ENCODE measurements around the gene CD80.
"Not testable (repeated sequence)": the region's sequence is repeated elsewhere in the genome, so short reads cannot be mapped to it uniquely, and the experiment has no call there.

Gene CD80, protein sequence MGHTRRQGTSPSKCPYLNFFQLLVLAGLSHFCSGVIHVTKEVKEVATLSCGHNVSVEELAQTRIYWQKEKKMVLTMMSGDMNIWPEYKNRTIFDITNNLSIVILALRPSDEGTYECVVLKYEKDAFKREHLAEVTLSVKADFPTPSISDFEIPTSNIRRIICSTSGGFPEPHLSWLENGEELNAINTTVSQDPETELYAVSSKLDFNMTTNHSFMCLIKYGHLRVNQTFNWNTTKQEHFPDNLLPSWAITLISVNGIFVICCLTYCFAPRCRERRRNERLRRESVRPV

GRCh38 chr3:119559441-119559963, at the start of gene CD80:
CD80 (minus strand) TSS chr3:119559614; CDS start chr3:119557728, 1,886 bp downstream.
- DNase-seq = peak in 3 of 58 donors; percentile 0 to 10 (median 3)

GRCh38 chr3:119608405-119609000, 49.1 kb upstream of the CD80 start:
- DNase-seq = no peak

DNA sequence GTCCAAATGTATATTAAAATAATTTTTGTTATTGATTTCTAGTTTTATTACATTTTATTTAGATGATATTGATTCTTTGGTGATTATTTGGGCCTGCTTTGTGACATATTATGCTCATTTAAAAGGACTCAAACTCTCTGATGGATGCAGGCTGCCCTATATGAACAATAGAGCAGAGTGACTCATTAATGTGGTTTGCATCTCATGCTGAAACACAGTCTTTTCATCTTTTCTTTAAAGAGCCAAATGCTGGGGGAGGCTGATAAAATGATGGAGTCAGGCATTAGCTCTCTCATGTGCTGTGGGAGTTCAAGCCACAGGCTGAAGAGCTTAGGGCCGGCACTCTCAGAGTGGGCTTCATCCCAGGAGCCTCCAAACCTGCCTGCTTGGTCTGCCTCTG, 45.5 kb upstream of the CD80 start:
- DNase-seq = no peak

GRCh38 chr3:119602676-119603075, 43.3 kb upstream of the CD80 start:
- no peak for DNase-seq

DNA sequence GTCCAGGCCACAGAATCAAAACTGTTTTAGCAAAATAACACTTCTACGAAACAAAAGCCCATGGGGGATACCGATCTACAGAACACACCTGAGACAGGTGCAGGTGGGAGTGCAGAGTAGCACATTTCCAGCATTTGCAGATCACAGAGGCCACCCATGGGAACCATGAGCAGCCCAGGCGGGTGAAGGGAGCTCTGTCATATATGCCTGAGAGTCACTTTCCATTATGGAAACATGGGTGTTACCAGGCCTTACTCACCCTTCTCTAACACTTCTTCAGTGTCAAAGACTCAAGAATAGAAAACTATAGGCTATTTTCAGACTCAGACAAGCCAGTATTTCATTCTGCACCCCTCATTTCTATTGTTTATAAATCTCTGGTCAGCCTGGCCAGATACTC, 41.7 kb upstream of the CD80 start:
- no peak for DNase-seq

DNA sequence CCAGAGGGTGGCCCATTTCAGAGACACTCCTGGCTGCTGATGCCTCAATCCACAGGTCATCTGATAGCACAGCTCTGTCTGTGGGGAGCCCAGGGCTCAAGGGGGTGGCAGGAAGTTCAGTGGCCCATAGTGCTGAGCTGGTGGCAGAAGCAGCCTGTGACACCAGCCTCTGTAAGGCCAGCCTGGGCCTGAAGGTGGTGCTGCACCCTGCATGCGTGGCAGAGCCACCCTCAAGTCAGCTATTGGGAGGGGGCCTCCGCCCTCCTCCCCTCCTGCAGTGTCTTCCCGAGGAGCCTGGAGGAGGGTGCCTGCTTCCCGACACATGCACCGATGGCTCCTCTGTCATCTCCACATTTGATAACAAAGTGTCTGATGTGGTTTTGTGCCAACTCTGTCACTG, 41.3 kb upstream of the CD80 start:
- no peak for DNase-seq

- DNase-seq = no peak
These were observed 40.3 kb upstream of the CD80 start for GRCh38 chr3:119599558-119600174.

GRCh38 chr3:119598410-119599098, 39.1 kb upstream of the CD80 start:
- no peak for DNase-seq

- DNase-seq = no peak
These were observed 38.3 kb upstream of the CD80 start, which contains the start of gene PLA1A for GRCh38 chr3:119597548-119598288. PLA1A (plus strand) TSS chr3:119597885; CDS start chr3:119597914, 29 bp downstream.

DNA sequence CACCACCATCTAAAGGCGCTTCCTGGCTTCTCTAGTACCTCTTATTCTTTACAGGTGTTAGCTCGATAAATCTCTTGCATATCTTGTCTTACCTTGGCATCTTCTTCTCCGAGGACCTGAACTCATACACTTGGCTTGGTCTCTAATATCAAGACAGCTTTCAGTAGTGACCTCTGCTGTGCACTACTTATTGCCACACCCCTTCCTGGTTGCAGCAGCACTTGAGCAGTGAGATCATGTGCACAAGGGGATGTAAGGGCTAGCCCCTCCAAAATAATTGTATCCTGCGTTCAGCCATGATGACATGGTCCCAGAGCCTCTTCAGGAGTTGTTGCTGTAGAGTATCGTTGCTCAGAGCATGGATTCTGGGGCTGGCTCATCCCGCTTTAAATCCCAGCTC, 37.0 kb upstream of the CD80 start:
- no peak for DNase-seq

- DNase-seq = peak in 2 of 58 donors; percentile 7 to 34
These were observed 36.4 kb upstream of the CD80 start for GRCh38 chr3:119595639-119596334.

DNA sequence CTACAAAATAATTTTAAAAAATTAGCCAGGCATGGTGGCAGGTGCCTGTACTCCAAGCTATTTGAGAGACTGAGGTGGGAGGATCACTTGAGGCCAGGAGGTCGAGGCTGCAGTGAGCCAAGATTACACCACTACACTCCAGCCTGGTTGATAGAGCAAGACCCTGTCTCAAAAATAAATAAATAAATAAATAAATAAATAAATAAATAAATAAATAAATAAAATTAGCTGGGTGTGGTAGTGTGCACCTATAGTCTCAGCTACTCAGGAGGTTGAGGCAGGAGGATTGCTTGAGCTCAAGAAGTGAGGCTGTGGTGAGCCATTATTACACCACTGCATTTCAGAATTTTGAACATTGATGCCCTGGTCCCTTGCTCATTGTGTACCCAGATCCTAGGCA, 35.5 kb upstream of the CD80 start:
- DNase-seq = not testable (repeated sequence)

DNA sequence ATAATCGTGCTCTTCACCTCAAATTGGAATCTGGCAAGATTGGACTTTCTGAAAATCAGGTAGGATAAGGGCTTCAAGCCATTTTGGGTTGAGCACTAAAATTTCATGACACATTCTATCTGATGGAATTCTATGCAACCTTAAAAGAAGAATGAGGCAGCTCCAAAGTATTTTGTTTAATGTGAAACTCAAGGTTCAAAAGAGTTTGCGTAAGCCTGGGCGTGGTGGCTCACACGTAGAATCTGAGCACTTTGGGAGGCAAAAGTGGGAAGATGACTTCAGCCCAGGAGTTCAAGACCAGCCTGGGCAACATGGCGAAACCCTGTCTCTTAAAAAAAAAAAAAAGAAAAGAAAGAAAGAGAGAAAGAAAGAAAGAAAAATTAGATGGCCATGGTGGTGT, 34.7 kb upstream of the CD80 start:
- no peak for DNase-seq

DNA sequence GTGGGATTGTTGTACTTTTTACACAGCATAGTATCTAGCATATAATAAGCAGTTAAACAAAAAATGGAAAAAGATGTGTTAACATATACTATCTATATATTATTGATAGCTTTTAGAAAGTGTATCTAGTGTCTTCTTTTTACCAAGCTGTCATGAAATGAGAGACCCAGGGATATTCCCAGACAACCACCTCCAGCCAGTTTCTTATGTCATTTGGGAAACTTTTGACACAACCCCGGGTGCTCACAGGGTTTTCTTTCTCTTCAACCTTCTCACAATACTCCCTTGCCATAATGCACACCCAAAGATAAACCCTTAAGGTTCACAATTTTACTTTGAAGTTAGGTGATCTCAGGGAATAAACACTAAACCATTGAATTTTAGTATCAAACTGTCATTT, 33.4 kb upstream of the CD80 start:
- no peak for DNase-seq

GRCh38 chr3:119590706-119591105, 31.3 kb upstream of the CD80 start:
- no peak for DNase-seq

GRCh38 chr3:119589102-119589773, 29.8 kb upstream of the CD80 start:
- DNase-seq = peak in 1 of 58 donors; percentile 11

DNA sequence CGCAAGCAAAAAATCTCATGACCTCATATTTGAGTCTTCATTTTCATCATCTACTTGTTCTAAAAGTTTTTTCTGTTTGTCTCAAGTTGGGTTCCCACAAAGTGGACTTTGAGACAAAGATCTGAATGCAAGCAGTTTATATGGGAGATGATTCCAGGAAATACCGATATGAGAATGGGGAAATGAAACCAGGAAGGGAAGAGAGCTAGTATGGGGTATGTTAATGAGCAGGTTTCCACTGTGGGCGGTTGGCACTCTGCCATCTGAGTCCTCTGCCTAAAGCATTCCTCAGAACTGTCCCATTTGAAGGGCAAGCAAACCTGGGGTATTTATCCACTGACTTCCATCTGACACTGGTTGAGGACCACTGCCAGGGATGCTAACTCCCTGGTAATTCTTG, 28.7 kb upstream of the CD80 start:
- peak in 5 of 58 donors; percentile 7 to 26 (median 10) for DNase-seq

DNA sequence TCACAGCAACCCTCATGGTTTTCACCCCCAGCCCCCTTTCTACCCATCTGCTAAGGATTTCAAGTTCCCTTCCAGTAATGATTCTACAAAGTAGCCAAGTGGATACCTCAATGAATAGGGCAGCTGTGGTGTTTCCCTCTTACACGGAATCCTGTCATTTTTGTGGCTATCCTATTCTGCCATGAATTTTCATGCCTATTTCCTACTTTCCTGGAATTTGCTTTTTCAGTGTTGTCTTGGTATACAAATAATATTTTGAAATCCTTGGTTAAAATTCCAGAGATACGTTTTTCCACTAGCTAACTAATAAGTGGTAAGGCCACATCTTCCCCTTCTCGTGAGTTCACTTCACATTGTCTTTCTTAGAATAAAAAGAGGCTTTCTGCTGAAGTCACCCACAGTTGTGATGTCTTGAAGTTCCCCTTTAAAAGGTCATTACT, 27.3 kb upstream of the CD80 start:
- DNase-seq = no peak

- DNase-seq = no peak
These were observed 26.6 kb upstream of the CD80 start for GRCh38 chr3:119585856-119586570.

All from anterior cingulate cortex (tissue), 58 donors.